Uterus (tissue), 4 donors: ENCODE data around the gene LPCAT1. TPM values are rescaled to one million over a fixed set of nuclear protein-coding genes. Genes with fewer than 3 reads are reported as not detected.

Experiments
- DNase-seq, 2 donors: peaks; one replicate each; pipeline ENCODE4 v3.0.0-alpha.2; 2019 to 2020
- H3K27ac ChIP-seq, 2 donors: fragments of 200-600 bp; sonication (generic); 1 replicate in 1 of 2; 2 replicates in 1 of 2; pipeline ENCODE4 v1.5.1; 2016 to 2018
- H3K27me3 ChIP-seq, 2 donors: fragments of 200-600 bp; sonication (generic); one replicate each; pipeline ENCODE4 v1.5.1; 2018 to 2019; ENCODE audit warnings: control low read depth in 1 of 2
- H3K36me3 ChIP-seq, 2 donors: fragments of 200-600 bp; sonication (generic); one replicate each; pipeline ENCODE4 v1.5.1; 2019; ENCODE audit warnings: control low read depth in 1 of 2
- H3K4me1 ChIP-seq, 2 donors: fragments of 200-600 bp; sonication (generic); one replicate each; pipeline ENCODE4 v1.5.1; 2018 to 2019; ENCODE audit warnings: control low read depth in 1 of 2
- H3K4me3 ChIP-seq, 2 donors: fragments of 200-600 bp; sonication (generic); 1 replicate in 1 of 2; 2 replicates in 1 of 2; pipeline ENCODE4 v1.5.1; 2018 to 2019; ENCODE audit warnings: mild to moderate bottlenecking in 1 of 2
- H3K9me3 ChIP-seq, 2 donors: fragments of 200-600 bp; sonication (generic); one replicate each; pipeline ENCODE4 v1.5.1; 2019; ENCODE audit warnings: control low read depth in 1 of 2
- CTCF ChIP-seq, 4 experiments: fragments of 200-600 bp in 2 of 4; fragments of 450-650 bp in 2 of 4; sonication (generic) in 2 of 4; IDR thresholded peaks; one replicate each; pipeline ENCODE4 v1.5.1; 2016 to 2019; ENCODE audit warnings: antibody characterized with exemption in 4 of 4, mild to moderate bottlenecking in 2 of 4, moderate library complexity in 1 of 4
- POLR2A ChIP-seq, 2 donors: fragments of 450-650 bp; IDR thresholded peaks; one replicate each; pipeline ENCODE4 v1.6.1; 2016; ENCODE audit warnings: antibody characterized with exemption in 2 of 2, mild to moderate bottlenecking in 1 of 2, moderate library complexity in 1 of 2
- intact Hi-C: fragments of 100-400 bp; cut with DNase I; formaldehyde crosslinking; loops from one replicate; pipeline ENCODE4 v1.15.1; 2023; ENCODE audit warnings: low total_unique reads
- total RNA-seq, 4 donors: library from RNA; depleted of rRNA in 3 of 4; stranded (reverse); fragments of >200 nt in 3 of 4; gene quantifications; one replicate each; pipeline versions ENCODE4 v1.1.0 to v1.2.4, GENCODE V29; 2014 to 2023
- donor health status: DM: yes; HTN: yes; CAD: no.

The LPCAT1 gene
- total RNA-seq, 4 donors from 2014 or later: 21.5 to 51.0 (median 40.0) TPM

DNA sequence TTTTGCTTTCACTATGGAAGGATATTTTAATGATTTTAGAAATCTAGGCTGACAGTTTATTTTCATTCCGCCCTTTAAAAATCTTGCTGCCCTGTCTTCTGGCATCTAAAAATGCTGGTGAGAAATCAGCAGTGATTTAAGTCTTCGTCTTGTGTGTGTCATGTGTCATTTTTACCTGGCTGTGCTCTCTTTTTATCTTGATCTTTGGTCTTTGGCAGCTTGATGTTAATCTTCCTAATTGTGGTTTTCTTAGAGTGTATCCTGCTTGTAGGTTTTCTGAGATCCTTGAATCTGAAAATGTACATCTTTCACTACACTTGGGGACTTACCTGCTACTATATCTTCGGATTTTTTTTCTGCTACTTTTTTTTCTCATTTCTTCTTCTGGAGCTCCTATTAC lies 11.9 kb upstream of the LPCAT1 start:
- intact Hi-C loops: no loop called here
- no peak for DNase-seq
- TF ChIP-seq POLR2A (IDR thresholded peaks at IDR 0.05) (no peak), CTCF (IDR thresholded peaks at IDR 0.05) (no peak)
- H3K4me3 ChIP-seq: no peak overlapping the region
- no peaks in the 10 kb centered on the region for H3K9me3 ChIP-seq
- H3K4me1 ChIP-seq: no peaks in the 10 kb centered on the region
- no peak overlapping the region for H3K27ac ChIP-seq
- H3K27me3 ChIP-seq: no peaks in the 10 kb centered on the region
- no peaks in the 10 kb centered on the region for H3K36me3 ChIP-seq

GRCh38 chr5:1532384-1532783 lies 8.6 kb upstream of the LPCAT1 start:
- no peak for DNase-seq
- no peak overlapping the region for H3K4me3 ChIP-seq
- no peaks in the 10 kb centered on the region for H3K36me3 ChIP-seq
- H3K4me1 ChIP-seq: no peaks in the 10 kb centered on the region
- H3K9me3 ChIP-seq: no peaks in the 10 kb centered on the region
- TF ChIP-seq CTCF (IDR thresholded peaks at IDR 0.05) (no peak), POLR2A (IDR thresholded peaks at IDR 0.05) (no peak)
- no peak overlapping the region for H3K27ac ChIP-seq
- intact Hi-C loops: no loop called here
- no peaks in the 10 kb centered on the region for H3K27me3 ChIP-seq

DNA sequence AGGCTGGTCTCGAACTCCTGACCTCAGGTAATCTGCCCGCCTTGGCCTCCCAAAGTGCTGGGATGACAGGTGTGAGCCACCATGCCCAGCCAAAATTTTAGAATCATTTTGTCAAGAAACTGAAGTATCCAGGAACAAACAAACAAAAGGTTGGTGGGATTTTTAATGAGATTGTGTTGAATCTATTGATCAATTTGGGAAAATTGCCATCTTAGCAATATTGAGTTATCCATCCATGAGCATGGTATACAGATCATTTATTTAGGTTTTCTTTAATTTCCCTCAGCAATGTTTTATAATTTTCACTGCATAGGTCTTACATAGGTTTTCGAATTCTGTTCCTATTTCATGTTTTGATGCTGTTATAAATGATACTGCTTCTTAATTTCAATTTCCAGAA lies 5.7 kb upstream of the LPCAT1 start:
- no peaks in the 10 kb centered on the region for H3K27me3 ChIP-seq
- H3K4me3 ChIP-seq: no peak overlapping the region
- DNase-seq: no peak
- no peaks in the 10 kb centered on the region for H3K9me3 ChIP-seq
- intact Hi-C loops: no loop called here
- H3K4me1 ChIP-seq: peaks cover 0 to 2% of the 10 kb centered on the region in 2 donors
- no peak overlapping the region for H3K27ac ChIP-seq
- H3K36me3 ChIP-seq: no peaks in the 10 kb centered on the region
- TF ChIP-seq POLR2A (IDR thresholded peaks at IDR 0.05): no peak
- TF ChIP-seq CTCF (IDR thresholded peaks at IDR 0.05): no peak

GRCh38 chr5:1527533-1528205 lies 3.9 kb upstream of the LPCAT1 start:
- peaks cover 0 to 9% of the 10 kb centered on the region in 2 donors for H3K4me1 ChIP-seq
- H3K27ac ChIP-seq: no peak overlapping the region
- intact Hi-C loops: no loop called here
- no peaks in the 10 kb centered on the region for H3K27me3 ChIP-seq
- no peak for TF ChIP-seq POLR2A (IDR thresholded peaks at IDR 0.05)
- no peak for TF ChIP-seq CTCF (IDR thresholded peaks at IDR 0.05)
- no peak overlapping the region for H3K4me3 ChIP-seq
- no peaks in the 10 kb centered on the region for H3K36me3 ChIP-seq
- H3K9me3 ChIP-seq: no peaks in the 10 kb centered on the region
- peak in 1 of 2 donors; percentile 3 for DNase-seq

GRCh38 chr5:1526681-1527131 lies 2.9 kb upstream of the LPCAT1 start:
- Histone ChIP-seq H3K9me3 (no peaks in the 10 kb centered on the region), H3K4me3 (no peak overlapping the region), H3K4me1 (peaks cover 0 to 18% of the 10 kb centered on the region in 2 donors), H3K27ac (no peak overlapping the region), H3K36me3 (no peaks in the 10 kb centered on the region), H3K27me3 (no peaks in the 10 kb centered on the region)
- intact Hi-C loops: no loop called here
- peak; percentile 7 to 8 for DNase-seq
- TF ChIP-seq POLR2A (IDR thresholded peaks at IDR 0.05) (no peak), CTCF (IDR thresholded peaks at IDR 0.05) (no peak)
